HCT116 (cell line): ENCODE measurements around the gene MAGOHB.

Experiments used
- CTCF ChIP-seq, 3 experiments: fragments of 200-600 bp in 1 of 3; sonication (generic) in 1 of 3; IDR thresholded peaks in 2 of 3; conservative IDR thresholded peaks in 1 of 3; 2 replicates each; pipeline ENCODE4 v1.5.1; 2012 to 2017; ENCODE audit warnings: low read depth in 2 of 3, low read length in 2 of 3, antibody characterized with exemption in 1 of 3, borderline replicate concordance in 1 of 3, control low read depth in 1 of 3, mild to moderate bottlenecking in 1 of 3, mixed read lengths in 1 of 3, mixed run types in 1 of 3, moderate library complexity in 1 of 3; ENCODE audit not compliant: insufficient read depth in 1 of 3
- JUND ChIP-seq: IDR thresholded peaks from 2 replicates; pipeline ENCODE4 v1.6.1; 2012
- POLR2AphosphoS5 ChIP-seq: IDR thresholded peaks from 2 replicates; pipeline ENCODE4 v1.6.1; 2011; ENCODE audit warnings: mild to moderate bottlenecking, low read depth, low read length, moderate library complexity
- TF ChIP-seq, protein P1 (sequence below): IDR thresholded peaks from 2 replicates; pipeline ENCODE4 v1.6.1; 2012; ENCODE audit warnings: low read depth

GRCh38 chr12:10638728-10639127 is 25.3 kb upstream of the MAGOHB start:
- TF ChIP-seq CTCF (IDR thresholded peaks at IDR 0.05 in 2 of 3, conservative IDR thresholded peaks at IDR 0.05 in 1 of 3; ENCODE audit: borderline replicate concordance in 1 of 3, insufficient read depth in 1 of 3, low read depth in 2 of 3, low read length in 2 of 3): no peak
- TF ChIP-seq, protein P1, sequence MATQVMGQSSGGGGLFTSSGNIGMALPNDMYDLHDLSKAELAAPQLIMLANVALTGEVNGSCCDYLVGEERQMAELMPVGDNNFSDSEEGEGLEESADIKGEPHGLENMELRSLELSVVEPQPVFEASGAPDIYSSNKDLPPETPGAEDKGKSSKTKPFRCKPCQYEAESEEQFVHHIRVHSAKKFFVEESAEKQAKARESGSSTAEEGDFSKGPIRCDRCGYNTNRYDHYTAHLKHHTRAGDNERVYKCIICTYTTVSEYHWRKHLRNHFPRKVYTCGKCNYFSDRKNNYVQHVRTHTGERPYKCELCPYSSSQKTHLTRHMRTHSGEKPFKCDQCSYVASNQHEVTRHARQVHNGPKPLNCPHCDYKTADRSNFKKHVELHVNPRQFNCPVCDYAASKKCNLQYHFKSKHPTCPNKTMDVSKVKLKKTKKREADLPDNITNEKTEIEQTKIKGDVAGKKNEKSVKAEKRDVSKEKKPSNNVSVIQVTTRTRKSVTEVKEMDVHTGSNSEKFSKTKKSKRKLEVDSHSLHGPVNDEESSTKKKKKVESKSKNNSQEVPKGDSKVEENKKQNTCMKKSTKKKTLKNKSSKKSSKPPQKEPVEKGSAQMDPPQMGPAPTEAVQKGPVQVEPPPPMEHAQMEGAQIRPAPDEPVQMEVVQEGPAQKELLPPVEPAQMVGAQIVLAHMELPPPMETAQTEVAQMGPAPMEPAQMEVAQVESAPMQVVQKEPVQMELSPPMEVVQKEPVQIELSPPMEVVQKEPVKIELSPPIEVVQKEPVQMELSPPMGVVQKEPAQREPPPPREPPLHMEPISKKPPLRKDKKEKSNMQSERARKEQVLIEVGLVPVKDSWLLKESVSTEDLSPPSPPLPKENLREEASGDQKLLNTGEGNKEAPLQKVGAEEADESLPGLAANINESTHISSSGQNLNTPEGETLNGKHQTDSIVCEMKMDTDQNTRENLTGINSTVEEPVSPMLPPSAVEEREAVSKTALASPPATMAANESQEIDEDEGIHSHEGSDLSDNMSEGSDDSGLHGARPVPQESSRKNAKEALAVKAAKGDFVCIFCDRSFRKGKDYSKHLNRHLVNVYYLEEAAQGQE: no peak
- no peak for TF ChIP-seq JUND
- no peak for TF ChIP-seq POLR2AphosphoS5
